Measurements from ENCODE around the gene PCSK5.

Gene PCSK5

GRCh38 chr9:76405340-76405739 lies 514.9 kb downstream of the PCSK5 start:
- DNase-seq: no peak

- no peak for DNase-seq
Measured at GRCh38 chr9:76405868-76406267, 515.4 kb downstream of the PCSK5 start.

All from GOT3 (cell line).